Esophagus muscularis mucosa (tissue), 3 donors: ENCODE measurements around the gene MRPL39.

ENCODE experiments used
- CTCF ChIP-seq, 3 experiments: fragments of 200-600 bp in 2 of 3; fragments of 450-650 bp in 1 of 3; sonication (generic) in 2 of 3; IDR thresholded peaks; one replicate each; pipeline ENCODE4 v1.5.1; 2017 to 2019; ENCODE audit warnings: antibody characterized with exemption in 3 of 3, mild to moderate bottlenecking in 2 of 3, moderate library complexity in 1 of 3
- EP300 ChIP-seq: sonication (generic); formaldehyde crosslinking; IDR thresholded peaks from one replicate; pipeline ENCODE4 v1.6.1; 2017; ENCODE audit warnings: antibody characterized with exemption

DNA sequence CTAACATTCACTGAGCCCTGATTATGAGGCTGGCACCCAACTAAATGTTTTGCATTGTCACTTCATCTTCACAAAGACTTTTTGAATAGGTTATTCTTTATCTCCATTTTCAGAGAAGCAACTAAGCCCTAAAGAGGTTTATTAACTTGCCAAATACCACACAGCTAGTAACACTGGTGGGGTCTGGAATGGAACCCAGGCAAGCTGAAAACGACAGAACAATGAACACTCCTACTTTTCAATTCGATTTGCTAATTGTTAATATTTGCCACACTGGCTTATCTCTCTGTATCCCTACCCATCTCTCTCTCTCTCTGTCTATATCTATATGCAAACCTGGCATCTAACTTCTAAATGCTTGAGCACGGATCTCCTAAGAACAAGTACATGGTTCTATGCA lies 40.6 kb downstream of the MRPL39 start:
- TF ChIP-seq CTCF (IDR thresholded peaks at IDR 0.05), result no peak
- no peak for TF ChIP-seq EP300
